ENCODE measurements around the gene NRP1. TPM values are rescaled to one million over a fixed set of nuclear protein-coding genes. Genes with fewer than 3 reads are reported as not detected.

Gene NRP1
- total RNA-seq, 4 donors from 2014 or later: 91.8 to 175 (median 142) TPM

DNA sequence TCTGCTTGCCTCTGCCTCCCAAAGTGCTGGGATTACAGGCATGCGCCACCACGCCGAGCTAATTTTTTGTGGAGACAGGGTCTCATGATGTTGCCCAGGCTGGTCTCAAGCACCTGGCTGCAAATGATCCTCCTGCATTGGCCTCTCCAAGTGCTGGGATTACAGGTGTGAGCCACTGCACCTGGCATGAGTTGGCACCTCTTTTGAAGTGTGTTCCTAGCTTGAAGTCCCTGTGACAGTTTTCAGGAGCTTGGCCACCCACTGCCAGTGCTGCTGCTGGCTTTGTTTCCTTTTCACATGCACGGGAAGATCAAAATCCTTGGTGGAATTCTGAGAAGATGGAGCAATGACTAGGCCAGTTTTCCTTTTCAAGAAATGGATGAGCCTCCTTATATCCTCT lies 126.3 kb downstream of the NRP1 start:
- no peak for TF ChIP-seq CTCF (IDR thresholded peaks at IDR 0.05; ENCODE audit: low read depth)

DNA sequence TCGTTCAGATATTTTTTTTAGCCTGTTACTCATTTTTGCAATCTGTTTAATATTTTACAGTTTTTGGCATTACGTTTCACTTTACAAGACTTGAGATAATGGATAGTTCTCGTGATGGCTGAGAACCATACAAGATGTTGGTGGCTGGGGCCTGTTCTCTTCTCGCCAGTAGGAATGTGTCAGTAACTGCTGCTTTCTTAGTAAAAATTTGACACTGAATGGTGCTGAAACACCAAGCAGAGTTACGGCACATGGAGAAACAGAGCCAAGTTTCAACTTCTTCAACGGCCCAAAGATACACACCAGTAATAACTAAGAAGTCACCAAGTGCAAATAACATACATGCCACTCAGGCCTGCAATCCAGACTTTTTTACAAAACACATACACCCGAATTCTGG lies 130.4 kb downstream of the NRP1 start:
- no peak for TF ChIP-seq CTCF (IDR thresholded peaks at IDR 0.05; ENCODE audit: low read depth)

DNA sequence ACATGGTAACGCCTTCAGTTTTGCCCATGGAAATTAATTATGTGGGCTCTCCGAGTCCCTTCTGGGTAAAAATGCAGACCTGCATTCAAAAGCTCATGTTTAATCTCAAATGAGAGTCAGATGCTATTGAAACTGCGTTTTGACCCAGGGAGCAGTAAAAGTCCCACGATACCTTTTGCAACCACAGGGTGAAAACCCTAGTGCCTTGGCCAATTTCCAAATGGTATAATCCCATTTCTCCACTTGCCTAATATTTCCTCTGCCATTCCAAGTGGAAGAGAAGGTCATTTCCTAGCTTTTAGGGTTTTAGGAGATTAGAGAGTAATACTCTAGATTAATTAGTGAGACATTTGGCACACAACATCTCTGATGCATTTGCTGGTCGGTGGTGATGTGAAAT lies 132.5 kb downstream of the NRP1 start:
- TF ChIP-seq CTCF (IDR thresholded peaks at IDR 0.05; ENCODE audit: low read depth): no peak

DNA sequence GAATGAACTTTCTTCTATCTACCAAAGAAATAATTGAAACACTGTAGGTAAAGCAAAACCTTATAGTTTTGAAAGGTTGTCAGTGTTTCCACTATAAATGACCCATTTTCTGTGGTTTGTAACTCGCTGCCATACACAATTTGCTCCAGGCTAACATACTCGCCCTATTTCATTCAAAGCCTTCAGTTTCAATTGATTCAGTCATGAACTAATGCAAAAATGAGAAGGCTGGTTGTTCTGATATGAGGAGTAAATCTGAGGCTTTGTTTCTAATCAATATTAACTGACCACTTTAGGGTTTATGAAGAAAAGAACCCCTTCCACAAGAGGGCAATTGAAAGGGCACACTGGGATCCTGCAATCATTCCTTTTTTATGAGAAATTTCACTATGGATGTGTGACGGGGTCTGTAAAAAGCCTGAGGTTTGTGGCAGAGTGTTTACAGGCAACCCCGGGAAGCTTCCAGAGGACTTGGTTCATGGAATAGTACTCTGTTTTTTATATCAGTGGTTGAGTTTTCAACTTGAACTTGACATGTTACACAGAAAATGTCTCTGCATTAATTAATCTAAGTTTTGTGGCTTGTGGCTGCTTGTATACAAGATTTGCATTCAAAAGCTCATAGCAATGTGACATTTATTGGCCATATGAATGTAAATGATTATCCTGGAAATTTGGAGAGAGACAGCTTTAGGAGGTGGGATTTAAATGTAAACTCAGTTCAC lies 133.2 kb downstream of the NRP1 start:
- TF ChIP-seq CTCF (IDR thresholded peaks at IDR 0.05; ENCODE audit: low read depth): no peak

- TF ChIP-seq CTCF (IDR thresholded peaks at IDR 0.05; ENCODE audit: low read depth): no peak
These were observed 134.7 kb downstream of the NRP1 start for GRCh38 chr10:33199731-33200232.

DNA sequence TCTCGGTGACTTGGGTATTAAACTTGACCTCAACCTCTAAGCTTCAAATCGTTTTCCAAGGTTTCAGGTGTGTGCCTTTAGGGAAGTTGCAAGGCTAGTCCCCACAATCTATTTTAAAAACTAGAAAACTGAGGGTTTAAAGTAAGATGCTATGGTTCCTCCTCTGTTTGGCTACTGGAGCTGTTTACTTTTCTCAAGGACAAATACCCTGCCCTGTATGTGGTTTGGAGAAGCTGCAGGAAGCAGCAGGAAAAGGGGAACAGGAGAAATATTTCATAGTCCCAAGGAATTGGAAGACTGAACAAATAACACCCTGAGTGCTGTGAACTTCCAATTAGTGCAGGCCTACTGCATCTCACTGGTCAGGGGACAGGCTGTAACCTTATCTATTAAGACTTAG lies 135.9 kb downstream of the NRP1 start:
- TF ChIP-seq CTCF (IDR thresholded peaks at IDR 0.05; ENCODE audit: low read depth): no peak

GRCh38 chr10:33196710-33197491 lies 137.6 kb downstream of the NRP1 start:
- TF ChIP-seq CTCF (IDR thresholded peaks at IDR 0.05; ENCODE audit: low read depth): no peak
